Left colon (tissue), 2 donors: Measurements from ENCODE around the gene SLC30A7. TPM values are rescaled to one million over a fixed set of nuclear protein-coding genes. Genes with fewer than 3 reads are reported as not detected.
A peak's percentile ranks its signal among the peaks of the same experiment; 100 is the strongest.

Experiments
- ATAC-seq: fragments of 200-7000 bp; cut with Tn5 transposase; one replicate; pipeline ENCODE4 v1.9.1; 2020; ENCODE audit warnings: mild to moderate bottlenecking, moderate library complexity
- DNase-seq, 2 donors: peaks; one replicate each; pipeline ENCODE4 v3.0.0-alpha.2; 2020
- intact Hi-C, 2 donors: fragments of 100-400 bp; cut with DNase I in 1 of 2; cut with micrococcal nuclease in 1 of 2; formaldehyde crosslinking; loops; one replicate each; pipeline versions ENCODE4 v1.11.2 to v1.14.0; 2022; cut with DNase I, micrococcal nuclease
- total RNA-seq, 2 donors: library from RNA; stranded (reverse); fragmentation: NEBNext Ultra II Directional; extraction: Animal tissue kit (Norgen Biotek cat#: 25700); gene quantifications; one replicate each; pipeline ENCODE4 v1.2.1, GENCODE V29; 2021
- donor health status: DM: no; HTN: no; CAD: no.
- donor health status: DM: yes; HTN: yes; CAD: no.

SLC30A7 gene
- total RNA-seq, 2 donors from 2014 or later, result 33.2 to 36.9 TPM

DNA sequence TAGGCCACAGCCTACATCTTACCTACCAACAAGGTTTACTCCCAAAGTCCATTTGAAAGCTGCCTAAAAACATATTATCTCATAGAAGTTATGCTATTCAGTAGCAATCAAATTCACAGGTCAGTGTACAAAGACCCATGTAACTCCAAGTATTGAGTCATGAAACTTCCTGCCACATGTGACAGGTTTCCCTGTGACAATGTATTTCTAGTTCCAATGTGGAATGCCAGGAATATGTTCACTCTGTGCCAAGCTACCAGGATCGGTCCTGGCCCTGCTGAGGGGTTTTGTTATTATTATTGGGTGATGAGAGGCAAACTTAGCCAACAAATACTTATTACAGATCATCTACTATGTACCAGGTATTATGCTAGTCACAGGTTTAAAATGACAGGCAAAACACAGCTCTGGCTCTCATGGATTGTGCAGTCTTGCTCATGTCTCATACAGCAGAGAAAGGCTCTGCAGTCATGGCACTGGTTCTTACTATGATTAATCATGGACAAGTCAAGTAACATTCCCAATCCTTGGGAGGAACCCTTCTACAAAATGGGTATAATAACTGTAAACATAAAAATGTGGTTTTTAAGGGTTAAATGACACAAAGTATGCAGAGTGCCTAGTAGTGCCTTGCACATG is 107.2 kb downstream of the SLC30A7 start:
- ATAC-seq, result no peak
- no peak for DNase-seq
- intact Hi-C loops, result no loop called here

DNA sequence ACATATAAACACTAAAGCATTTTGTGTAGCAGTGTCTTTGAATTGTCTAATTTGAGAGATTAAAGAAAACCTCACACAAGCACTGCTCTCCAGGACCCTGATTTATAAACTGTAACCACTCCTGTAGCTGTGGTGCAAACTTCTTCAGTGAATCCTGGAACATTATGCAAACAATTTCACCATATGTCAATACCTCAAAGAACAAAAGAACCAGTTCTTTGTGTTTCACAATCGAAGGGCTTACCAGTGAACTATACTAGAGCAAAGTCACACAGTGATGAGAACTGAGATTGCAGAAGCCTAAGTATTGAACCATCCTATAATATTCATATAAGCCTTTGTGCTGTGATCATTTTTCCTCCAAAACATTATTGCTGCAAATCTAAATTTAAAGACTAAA is 108.2 kb downstream of the SLC30A7 start:
- no peak for DNase-seq
- intact Hi-C loops, result no loop called here
- peak; percentile 83 for ATAC-seq

DNA sequence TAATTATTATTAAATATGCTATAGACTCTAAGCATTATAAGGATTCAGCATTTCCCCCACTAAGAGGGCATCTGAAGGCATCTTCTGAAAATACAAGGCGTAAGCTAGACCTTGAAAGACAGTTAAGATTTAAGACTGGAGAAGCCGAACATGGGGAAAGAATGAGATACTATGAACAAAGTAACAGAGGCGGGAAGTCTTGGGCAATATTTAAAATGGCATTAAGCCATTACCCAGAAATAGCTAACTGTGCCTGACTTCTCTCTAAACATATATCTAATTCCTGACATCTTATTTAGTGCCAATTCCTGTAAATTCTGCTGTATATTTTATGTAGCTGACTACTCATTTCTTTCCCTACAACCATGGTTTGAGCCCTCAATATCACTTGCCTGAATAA is 108.8 kb downstream of the SLC30A7 start:
- no peak for ATAC-seq
- DNase-seq, result no peak

DNA sequence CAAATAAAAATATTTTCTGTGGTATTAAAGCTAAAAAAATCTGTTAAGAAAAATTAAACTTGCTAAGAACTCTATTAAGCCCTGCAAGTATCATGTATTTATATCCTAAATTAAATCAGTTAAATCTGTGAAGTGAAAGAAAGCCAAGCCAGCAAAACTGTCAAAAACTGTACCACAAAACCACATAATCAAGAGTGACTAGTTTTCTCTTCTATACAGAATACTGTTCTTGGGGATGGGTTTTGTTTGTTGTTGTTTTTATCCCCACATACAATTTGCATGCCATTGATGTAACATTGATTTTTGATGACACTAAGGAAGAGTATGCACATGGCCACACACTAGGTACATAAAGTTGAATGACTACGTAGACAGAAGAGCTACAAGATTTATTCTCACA is 109.3 kb downstream of the SLC30A7 start:
- DNase-seq, result no peak
- intact Hi-C loops, result no loop called here
- ATAC-seq, result no peak

More for the DNA sequence above, 108.8 kb downstream of the SLC30A7 start:
- intact Hi-C loops, result no loop called here

DNA sequence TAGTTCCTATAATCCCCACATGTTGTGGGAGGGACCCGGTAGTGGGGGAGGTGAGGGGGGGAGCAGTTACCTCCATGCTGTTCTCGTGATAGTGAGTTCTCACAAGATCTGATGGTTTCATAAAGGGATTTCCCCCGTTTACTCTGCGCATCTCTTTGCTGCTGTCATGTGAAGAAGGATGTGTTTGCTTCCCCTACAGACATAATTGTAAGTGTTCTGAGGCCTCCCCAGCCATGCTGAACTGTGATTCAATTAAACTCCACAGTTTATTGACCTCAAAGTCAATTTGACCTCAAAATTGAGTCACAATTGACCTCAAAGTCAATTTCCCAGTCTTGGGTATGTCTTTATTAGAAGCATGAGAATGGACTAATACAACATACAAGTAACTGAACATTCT is 110.0 kb downstream of the SLC30A7 start:
- DNase-seq (no peak), ATAC-seq (no peak)
- intact Hi-C loops, result no loop called here

DNA sequence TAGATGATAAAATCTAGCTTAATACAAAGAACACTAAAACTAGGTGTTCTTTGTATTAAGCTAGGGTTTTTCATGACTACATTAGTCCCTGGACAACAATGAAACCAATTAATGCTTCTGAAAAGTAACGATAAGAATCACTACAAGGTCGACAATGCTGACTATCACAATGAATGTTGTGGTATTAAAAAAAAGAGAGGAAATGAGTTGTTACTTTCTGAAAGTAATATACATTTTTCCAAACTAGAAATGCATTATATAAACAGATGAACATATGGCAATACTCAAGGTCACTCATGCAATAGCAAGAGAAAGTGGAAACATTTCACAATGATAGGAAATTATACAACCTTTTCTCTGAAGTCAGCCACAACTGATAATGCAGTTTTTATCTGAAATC is 110.7 kb downstream of the SLC30A7 start:
- DNase-seq (no peak), ATAC-seq (no peak)
- intact Hi-C loops, result no loop called here

DNA sequence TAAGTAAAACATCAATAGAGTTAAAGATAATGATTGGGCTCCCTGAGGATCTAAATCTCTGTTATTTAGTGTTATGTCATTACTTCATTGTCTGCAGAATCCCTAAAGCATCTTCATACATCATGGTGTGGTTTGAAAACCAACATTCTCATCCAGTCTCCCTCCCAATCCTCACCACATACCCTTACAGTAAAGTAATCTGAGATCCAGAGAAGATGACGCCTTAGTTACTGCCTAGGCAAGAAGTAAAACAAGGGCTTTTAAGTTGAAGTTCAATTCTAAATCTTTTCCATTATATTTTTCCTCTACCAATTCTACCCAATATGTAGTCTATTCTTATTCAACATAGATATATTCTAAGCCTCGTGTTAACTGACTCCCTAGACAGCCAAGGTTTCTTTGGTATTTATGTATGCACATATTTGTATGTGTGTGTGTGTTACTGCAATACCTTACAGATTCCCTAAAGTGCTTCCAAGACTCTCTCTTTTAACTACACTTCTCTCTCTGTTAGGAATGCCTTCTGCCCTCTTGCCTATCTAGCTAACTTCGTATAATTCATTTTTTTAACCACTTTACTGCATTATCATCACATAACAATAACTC is 112.4 kb downstream of the SLC30A7 start:
- ATAC-seq (no peak), DNase-seq (no peak)
- intact Hi-C loops, result no loop called here

DNA sequence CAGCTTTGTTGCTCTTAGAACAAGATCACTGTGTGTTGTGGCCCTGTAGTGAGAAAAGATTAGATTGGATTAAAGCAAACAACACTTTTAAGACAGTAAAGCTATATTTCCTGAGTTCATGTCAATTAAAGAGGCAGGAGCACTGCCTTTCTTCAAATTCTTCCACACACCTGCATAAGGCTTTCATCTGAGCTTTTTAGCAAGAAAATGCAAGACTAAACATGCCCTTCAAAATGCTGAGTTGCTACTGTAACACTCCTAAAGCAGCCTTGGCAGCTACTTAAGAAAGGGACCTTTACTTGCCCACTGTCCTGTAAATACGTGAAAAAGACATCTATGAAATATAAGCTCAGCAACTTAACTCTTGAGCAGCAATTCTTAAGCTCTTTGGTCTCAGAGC is 117.9 kb downstream of the SLC30A7 start:
- intact Hi-C loops, result no loop called here
- no peak for DNase-seq
- ATAC-seq, result no peak

DNA sequence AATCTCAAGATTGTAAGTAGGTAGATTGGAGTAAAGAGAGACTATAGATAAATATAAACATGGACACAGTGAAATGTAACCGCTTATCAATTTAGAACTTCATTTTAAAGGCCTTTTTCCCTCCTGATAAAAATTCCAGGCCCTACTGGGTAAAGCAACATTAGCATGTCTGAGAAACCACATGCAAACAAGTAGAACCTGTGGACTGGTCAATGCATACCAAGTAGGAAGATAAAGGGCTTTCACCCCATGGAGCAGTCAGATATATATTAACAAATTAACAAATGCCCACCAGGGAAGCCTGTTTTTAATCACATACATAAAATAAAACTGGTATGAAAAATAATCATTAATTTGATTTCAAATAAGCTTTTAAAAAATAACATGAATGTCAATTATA is 121.6 kb downstream of the SLC30A7 start:
- ATAC-seq, result no peak

DNA sequence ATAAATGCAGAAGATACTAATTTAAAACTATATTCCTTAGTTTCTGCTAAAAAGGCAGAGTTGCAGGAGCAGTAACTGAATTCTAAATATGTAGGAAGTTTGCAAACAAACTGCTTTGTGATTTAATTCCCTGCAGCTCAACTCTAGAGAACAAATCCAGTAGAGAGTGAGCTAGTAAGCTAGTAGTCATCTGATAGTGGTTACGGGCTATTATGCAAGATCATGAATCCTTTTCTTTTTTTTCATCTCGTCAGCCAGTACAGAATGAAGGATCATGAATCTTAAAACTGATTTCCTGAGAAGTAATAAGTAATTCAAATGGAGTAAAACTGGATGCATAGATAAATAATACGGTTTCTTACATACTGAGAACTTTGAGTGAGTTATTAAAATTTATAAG is 126.4 kb downstream of the SLC30A7 start:
- DNase-seq (no peak), ATAC-seq (no peak)
- intact Hi-C loops, result no loop called here

More for the DNA sequence above, 121.6 kb downstream of the SLC30A7 start:
- intact Hi-C loops, result no loop called here
- DNase-seq, result no peak

DNA sequence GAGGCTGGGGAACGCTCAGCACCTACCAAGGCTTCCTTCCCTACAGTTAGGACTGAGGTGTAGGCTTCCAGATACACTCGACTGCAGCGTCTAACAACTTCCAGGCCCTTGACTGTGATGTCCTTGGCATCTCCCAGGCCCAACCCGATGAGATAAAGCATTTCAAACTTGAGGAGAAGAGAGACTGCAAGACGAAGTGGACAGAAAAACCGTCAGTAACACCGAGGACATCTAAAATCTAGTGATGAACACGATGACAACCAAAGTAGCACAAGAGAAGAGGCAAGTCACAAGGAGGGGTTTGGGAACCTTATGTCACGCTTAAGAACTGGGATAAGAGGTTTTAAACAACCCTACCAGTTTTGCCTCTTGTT is 129.4 kb downstream of the SLC30A7 start:
- intact Hi-C loops, result no loop called here
- ATAC-seq, result peak; percentile 53
- DNase-seq, result peak in 1 of 2 donors; percentile 22

DNA sequence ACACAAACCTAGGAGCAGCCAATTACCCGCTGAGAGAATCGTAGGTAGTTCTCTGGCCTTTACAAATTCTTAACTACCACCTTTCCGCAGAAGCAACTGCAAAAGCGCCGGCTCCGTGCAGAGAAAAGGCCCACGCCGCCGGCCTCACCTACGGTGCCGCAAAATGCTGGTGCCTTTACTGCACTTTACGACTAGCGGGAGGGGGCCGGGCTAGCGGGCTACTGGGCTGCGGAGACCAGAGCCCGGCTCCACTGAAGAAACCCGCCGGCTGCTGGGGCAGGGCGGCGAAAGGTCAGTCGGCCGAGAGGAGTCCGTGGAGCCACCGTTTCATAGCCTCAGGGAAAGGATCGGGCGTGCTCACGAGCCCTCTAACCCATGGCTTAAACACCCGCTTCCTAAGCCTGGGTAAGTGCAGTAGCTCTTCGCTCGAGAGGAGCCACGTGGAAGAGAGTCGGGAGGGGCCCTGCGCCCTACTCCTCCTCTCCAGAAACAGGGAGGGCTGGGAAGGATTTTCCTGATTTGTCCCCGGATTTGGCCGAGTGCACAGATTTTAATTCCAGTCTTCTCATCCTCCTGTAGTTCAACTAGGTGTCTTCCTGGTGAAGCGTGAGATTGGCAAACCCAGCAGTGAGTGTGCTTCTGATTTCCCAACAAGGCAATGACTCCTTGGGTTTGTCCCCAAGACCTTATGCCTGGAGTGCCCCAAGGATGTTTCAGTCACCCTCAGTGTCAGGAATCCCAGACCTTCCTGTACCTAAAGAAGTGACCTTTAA is 130.0 kb downstream of the SLC30A7 start, which contains the start of gene DPH5:
DPH5 (minus strand) TSS at position 128 of the 773 bp plus-strand sequence. CDS start 341 bp downstream, outside the sequence.
- intact Hi-C loops, result no loop called here
- ATAC-seq (peak; percentile 98), DNase-seq (peak; percentile 92 to 95)

DNA sequence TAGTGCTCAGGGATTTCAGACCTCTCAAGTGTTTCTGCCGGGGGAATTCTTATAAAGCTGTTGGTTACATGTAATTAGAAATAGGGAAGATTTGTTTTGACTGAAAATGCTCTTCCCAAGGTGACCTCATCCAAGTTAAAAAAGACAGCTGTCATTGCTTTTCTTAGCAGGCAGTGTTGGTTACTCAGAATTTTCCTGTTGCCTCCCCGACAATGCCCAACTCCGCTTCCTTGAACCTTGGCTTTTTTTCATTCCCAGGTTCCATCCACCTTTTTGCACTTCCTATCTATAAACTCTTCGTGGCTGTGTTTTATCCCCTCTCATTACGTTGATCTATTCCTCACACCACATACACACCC is 130.5 kb downstream of the SLC30A7 start:
- peak; percentile 8 for ATAC-seq
- no peak for DNase-seq
- intact Hi-C loops, result no loop called here

DNA sequence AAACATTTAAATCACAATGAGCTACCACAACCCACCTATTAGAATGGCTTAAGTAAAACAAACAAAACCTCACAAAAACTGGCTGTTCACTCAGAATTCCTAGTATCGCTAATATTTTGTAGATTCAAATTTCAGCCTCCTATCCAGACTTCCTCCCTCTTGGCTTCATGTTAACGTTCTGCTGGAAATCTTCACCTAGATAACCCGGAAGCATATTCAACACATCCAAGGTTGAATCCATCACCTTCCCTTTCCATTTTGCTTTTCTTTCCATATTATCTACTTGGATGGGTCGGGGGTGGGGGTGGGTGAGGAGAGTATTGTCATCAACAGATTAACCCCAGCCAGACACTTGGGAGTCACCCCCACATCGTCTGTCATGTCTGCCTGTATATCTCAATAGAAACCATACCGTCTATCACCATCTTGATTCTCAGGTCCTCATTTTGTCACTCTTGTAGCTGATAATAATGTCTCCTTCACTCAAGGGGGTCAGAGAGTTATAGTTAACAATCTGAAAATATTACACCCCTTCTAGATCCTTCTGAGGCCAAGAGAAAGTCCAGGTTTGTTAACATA is 131.4 kb downstream of the SLC30A7 start:
- intact Hi-C loops, result no loop called here
- DNase-seq (no peak), ATAC-seq (no peak)

DNA sequence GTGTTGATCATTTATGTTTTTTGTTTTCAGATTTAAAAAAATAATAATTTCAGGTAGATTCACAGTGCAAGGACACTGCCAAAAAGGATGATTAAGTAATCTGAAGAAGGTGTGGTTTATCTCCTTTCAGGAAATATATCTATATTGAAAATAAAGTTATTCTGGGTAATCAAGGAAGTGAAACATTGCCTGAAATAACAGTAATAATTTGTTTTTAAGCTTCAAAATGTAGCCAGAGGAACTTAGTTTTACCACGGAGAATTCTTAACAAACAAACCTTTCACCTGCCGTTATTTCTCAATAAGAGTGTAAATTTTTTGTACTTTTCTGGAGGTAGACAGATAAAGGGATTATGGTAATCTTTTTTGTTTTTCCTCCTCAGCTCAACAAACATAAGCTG is 132.6 kb downstream of the SLC30A7 start:
- intact Hi-C loops, result no loop called here
- ATAC-seq (no peak), DNase-seq (no peak)

DNA sequence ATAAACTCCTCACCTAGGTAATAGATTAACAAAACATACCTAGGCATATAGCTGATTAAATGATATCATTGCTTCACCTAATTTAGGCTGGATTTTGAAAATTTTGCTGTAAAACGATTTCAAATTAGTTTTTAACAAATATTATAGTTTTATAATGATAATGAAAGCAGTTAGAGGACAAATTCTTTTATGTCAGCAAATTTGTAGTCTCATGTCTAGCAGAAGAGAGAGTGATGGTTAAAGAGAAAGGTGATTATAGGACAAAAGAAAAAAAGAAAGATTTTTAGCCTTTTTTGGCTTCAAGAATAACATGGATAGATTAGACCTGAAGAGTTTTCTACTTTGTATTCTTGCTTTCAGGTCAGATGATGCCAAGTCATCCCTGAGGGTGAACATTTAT is 133.3 kb downstream of the SLC30A7 start:
- ATAC-seq (no peak), DNase-seq (no peak)
- intact Hi-C loops, result no loop called here

DNA sequence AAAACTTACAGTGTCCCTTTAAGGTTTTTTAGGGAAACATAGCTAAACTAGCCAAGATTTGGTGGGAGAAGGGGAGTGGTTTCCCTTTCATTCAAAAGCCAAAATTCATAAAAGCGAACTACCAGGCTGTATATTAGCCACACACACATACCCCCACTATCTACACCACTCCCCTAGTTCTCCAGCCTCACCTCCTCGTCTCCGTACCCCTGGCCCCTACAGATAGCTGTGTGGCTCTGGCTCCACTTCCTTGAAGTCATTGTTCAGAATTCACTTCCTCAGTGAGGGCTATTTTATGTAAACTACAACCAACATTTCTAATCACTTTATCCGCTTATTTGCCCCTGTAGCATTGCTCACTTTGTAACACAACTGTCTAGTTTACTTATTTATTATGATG is 135.0 kb downstream of the SLC30A7 start:
- no peak for ATAC-seq
- intact Hi-C loops, result no loop called here
- no peak for DNase-seq
